ENCODE data around the gene HSPA1L. TPM values are rescaled to one million over a fixed set of nuclear protein-coding genes. Genes with fewer than 3 reads are reported as not detected.
"Not testable (repeated sequence)": the region's sequence is repeated elsewhere in the genome, so short reads cannot be mapped to it uniquely, and the experiment has no call there.

The HSPA1L gene
- total and polyA plus RNA-seq, 8 donors: 0.46 to 1.2 (median 0.68) TPM

- ATAC-seq (peak; percentile 9 to 65 (median 34)), FAIRE-seq (no peak), DNase-seq (peak; percentile 51 to 83 (median 74))
- no peaks in the 10 kb centered on the region for H3K9me3 ChIP-seq
- peak overlapping the region; percentile 20 to 59 (median 33) for H3K4me3 ChIP-seq
- no peaks in the 10 kb centered on the region for H3K27me3 ChIP-seq
- TF ChIP-seq CTCF (IDR thresholded peaks at IDR 0.05): no peak
- H3K27ac ChIP-seq: peak overlapping the region; percentile 76 to 99 (median 90)
- intact Hi-C loops (cut with DNase I): no loop called here
- peaks cover 34 to 52% (median 50%) of the 10 kb centered on the region in 3 donors for H3K4me1 ChIP-seq
- 10 to 14% methylated on average over 33 to 39 of the region's 39 CpGs for WGBS, 2 donors
- no peaks in the 10 kb centered on the region for H3K36me3 ChIP-seq
Observed at GRCh38 chr6:31821301-31822035, 6.4 kb upstream of the HSPA1L start.

GRCh38 chr6:31820399-31820798, 5.3 kb upstream of the HSPA1L start:
- 89 to 92% methylated on average over 10 of the region's 10 CpGs for WGBS, 2 donors
- intact Hi-C loops (cut with DNase I); FAIRE-seq; DNase-seq; H3K9me3 ChIP-seq; H3K27ac ChIP-seq; ATAC-seq; H3K36me3 ChIP-seq; H3K27me3 ChIP-seq; H3K4me3 ChIP-seq: not testable (repeated sequence)
- peaks cover 23 to 41% (median 40%) of the 10 kb centered on the region in 3 donors for H3K4me1 ChIP-seq

- no peak for FAIRE-seq
- no peak for DNase-seq
- Histone ChIP-seq H3K4me3 (no peak overlapping the region), H3K4me1 (peaks cover 23 to 36% (median 35%) of the 10 kb centered on the region in 3 donors), H3K36me3 (no peaks in the 10 kb centered on the region), H3K27me3 (no peaks in the 10 kb centered on the region), H3K27ac (peak overlapping the region in 1 of 4 donors; percentile 64), H3K9me3 (no peaks in the 10 kb centered on the region)
- intact Hi-C loops (cut with DNase I): no loop called here
- ATAC-seq: no peak
- TF ChIP-seq CTCF (IDR thresholded peaks at IDR 0.05): no peak
Observed at GRCh38 chr6:31819871-31820299, 4.8 kb upstream of the HSPA1L start.

GRCh38 chr6:31817929-31818511, 2.9 kb upstream of the HSPA1L start:
- Histone ChIP-seq H3K4me1 (peaks cover 19 to 30% (median 23%) of the 10 kb centered on the region in 3 donors), H3K4me3 (peak overlapping the region in 3 of 4 donors; percentile 9 to 44 (median 24)), H3K27ac (peak overlapping the region in 2 of 4 donors; percentile 15 to 64)
- H3K36me3 ChIP-seq; H3K27me3 ChIP-seq; ATAC-seq; FAIRE-seq; intact Hi-C loops (cut with DNase I); H3K9me3 ChIP-seq: not testable (repeated sequence)
- WGBS, 2 donors: 48 to 57% methylated on average over 8 of the region's 8 CpGs
- DNase-seq: peak in 2 of 6 donors; percentile 45 to 87

- FAIRE-seq: not testable (repeated sequence)
Observed at GRCh38 chr6:31817133-31817928, 2.2 kb upstream of the HSPA1L start.

GRCh38 chr6:31814677-31815024, 432 bp downstream of the HSPA1L start:
- H3K4me3 ChIP-seq: peak overlapping the region in 3 of 4 donors; percentile 8 to 44 (median 43)
- WGBS, 2 donors: 0% methylated on average over 13 of the region's 13 CpGs
- no peaks in the 10 kb centered on the region for H3K36me3 ChIP-seq
- no peaks in the 10 kb centered on the region for H3K27me3 ChIP-seq
- no peak for FAIRE-seq
- peaks cover 0 to 18% (median 16%) of the 10 kb centered on the region in 3 donors for H3K4me1 ChIP-seq
- no peaks in the 10 kb centered on the region for H3K9me3 ChIP-seq
- no peak for TF ChIP-seq CTCF (IDR thresholded peaks at IDR 0.05)
- peak overlapping the region; percentile 78 to 100 (median 94) for H3K27ac ChIP-seq
- intact Hi-C loops (cut with DNase I): no loop called here
- DNase-seq: peak in 5 of 6 donors; percentile 93 to 97 (median 95)
- peak; percentile 23 to 85 (median 65) for ATAC-seq

More at GRCh38 chr6:31817133-31817928, 2.2 kb upstream of the HSPA1L start:
- Histone ChIP-seq H3K4me3 (peak overlapping the region in 3 of 4 donors; percentile 9 to 44 (median 24)), H3K4me1 (peaks cover 12 to 26% (median 22%) of the 10 kb centered on the region in 3 donors), H3K27ac (peak overlapping the region in 2 of 4 donors; percentile 64)
- peak in 1 of 6 donors; percentile 89 for DNase-seq
- peak in 2 of 4 donors; percentile 6 to 7 for ATAC-seq
- WGBS, 2 donors: 26 to 57% methylated on average over 14 to 15 of the region's 37 CpGs
- H3K9me3 ChIP-seq; H3K27me3 ChIP-seq; intact Hi-C loops (cut with DNase I); H3K36me3 ChIP-seq: not testable (repeated sequence)

Data from pancreas (tissue), 10 donors.